ENCODE data around the gene PDE8B.

The PDE8B gene

GRCh38 chr5:77292026-77292757, 81.7 kb downstream of the PDE8B start:
- no peak for DNase-seq (ENCODE audit: low read depth in 2 of 2)

- DNase-seq (ENCODE audit: low read depth in 2 of 2) = no peak
These were observed 83.7 kb downstream of the PDE8B start for GRCh38 chr5:77294185-77294584.

- DNase-seq (ENCODE audit: low read depth in 2 of 2) = no peak
These were observed 85.4 kb downstream of the PDE8B start for GRCh38 chr5:77295863-77296378.

GRCh38 chr5:77298146-77298545, 87.7 kb downstream of the PDE8B start:
- DNase-seq (ENCODE audit: low read depth in 2 of 2) = no peak

GRCh38 chr5:77300451-77300850, 90.0 kb downstream of the PDE8B start:
- no peak for DNase-seq (ENCODE audit: low read depth in 2 of 2)

- no peak for DNase-seq (ENCODE audit: low read depth in 2 of 2)
These were observed 91.0 kb downstream of the PDE8B start for GRCh38 chr5:77301447-77301883.

- DNase-seq (ENCODE audit: low read depth in 2 of 2) = no peak
These were observed 91.8 kb downstream of the PDE8B start for GRCh38 chr5:77302247-77302646.

GRCh38 chr5:77302653-77303052, 92.2 kb downstream of the PDE8B start:
- no peak for DNase-seq (ENCODE audit: low read depth in 2 of 2)

- no peak for DNase-seq (ENCODE audit: low read depth in 2 of 2)
These were observed 93.9 kb downstream of the PDE8B start for GRCh38 chr5:77304388-77304787.

GRCh38 chr5:77305222-77305846, 94.9 kb downstream of the PDE8B start:
- DNase-seq (ENCODE audit: low read depth in 2 of 2) = no peak

GRCh38 chr5:77305956-77306355, 95.5 kb downstream of the PDE8B start:
- no peak for DNase-seq (ENCODE audit: low read depth in 2 of 2)

- no peak for DNase-seq (ENCODE audit: low read depth in 2 of 2)
These were observed 96.1 kb downstream of the PDE8B start for GRCh38 chr5:77306531-77306930.

- no peak for DNase-seq (ENCODE audit: low read depth in 2 of 2)
These were observed 97.9 kb downstream of the PDE8B start for GRCh38 chr5:77308154-77308960.

GRCh38 chr5:77309140-77309539, 98.7 kb downstream of the PDE8B start:
- no peak for DNase-seq (ENCODE audit: low read depth in 2 of 2)

- no peak for DNase-seq (ENCODE audit: low read depth in 2 of 2)
These were observed 100.2 kb downstream of the PDE8B start for GRCh38 chr5:77310494-77311213.

- DNase-seq (ENCODE audit: low read depth in 2 of 2) = no peak
These were observed 100.7 kb downstream of the PDE8B start for GRCh38 chr5:77311214-77311571.

GRCh38 chr5:77312413-77312812, 101.9 kb downstream of the PDE8B start:
- no peak for DNase-seq (ENCODE audit: low read depth in 2 of 2)

- no peak for DNase-seq (ENCODE audit: low read depth in 2 of 2)
These were observed 106.6 kb downstream of the PDE8B start for GRCh38 chr5:77316871-77317661.

- no peak for DNase-seq (ENCODE audit: low read depth in 2 of 2)
These were observed 107.6 kb downstream of the PDE8B start for GRCh38 chr5:77318060-77318459.

- DNase-seq (ENCODE audit: low read depth in 2 of 2) = no peak
These were observed 108.8 kb downstream of the PDE8B start for GRCh38 chr5:77319117-77319804.
